Breast epithelium (tissue), 4 donors: Measurements from ENCODE around the gene MGAT5. TPM values are rescaled to one million over a fixed set of nuclear protein-coding genes. Genes with fewer than 3 reads are reported as not detected.

Experiments used
- DNase-seq, 2 donors: peaks; one replicate each; pipeline ENCODE4 v3.0.0-alpha.2; 2019; ENCODE audit warnings: low spot score in 2 of 2
- H3K27ac ChIP-seq, 2 donors: fragments of 200-600 bp; sonication (generic) in 1 of 2; one replicate each; pipeline ENCODE4 v1.5.1; 2016 to 2019; ENCODE audit warnings: mild to moderate bottlenecking in 1 of 2
- H3K27me3 ChIP-seq, 2 donors: fragments of 200-600 bp; sonication (generic) in 1 of 2; one replicate each; pipeline versions ENCODE4 v1.5.1 to v1.6.0; 2017 to 2019; ENCODE audit warnings: control low read depth in 1 of 2, mild to moderate bottlenecking in 1 of 2
- H3K36me3 ChIP-seq: fragments of 200-600 bp; one replicate; pipeline ENCODE4 v1.5.1; 2019
- H3K4me1 ChIP-seq, 2 donors: fragments of 200-600 bp; sonication (generic); one replicate each; pipeline ENCODE4 v1.5.1; 2016 to 2019; ENCODE audit warnings: control low read depth in 1 of 2
- H3K4me3 ChIP-seq, 3 donors: fragments of 200-600 bp; sonication (generic); 1 replicate in 2 of 3; 2 replicates in 1 of 3; pipeline ENCODE4 v1.5.1; 2016 to 2019; ENCODE audit warnings: mild to moderate bottlenecking in 3 of 3, moderate library complexity in 2 of 3
- H3K9me3 ChIP-seq, 2 donors: fragments of 200-600 bp; sonication (generic) in 1 of 2; one replicate each; pipeline ENCODE4 v1.5.1; 2016 to 2019; ENCODE audit warnings: control low read depth in 1 of 2
- POLR2A ChIP-seq: fragments of 450-650 bp; IDR thresholded peaks from one replicate; pipeline ENCODE4 v1.6.1; 2016; ENCODE audit warnings: antibody characterized with exemption, mild to moderate bottlenecking, moderate library complexity
- POLR2AphosphoS5 ChIP-seq, 3 donors: sonication (generic); formaldehyde crosslinking; IDR thresholded peaks; one replicate each; pipeline ENCODE4 v1.6.1; 2017; ENCODE audit warnings: antibody characterized with exemption in 3 of 3
- intact Hi-C: fragments of 100-400 bp; cut with DNase I; formaldehyde crosslinking; loops from one replicate; pipeline ENCODE4 v1.15.1; 2023; ENCODE audit warnings: low total_unique reads
- total RNA-seq, 3 donors: library from RNA; depleted of rRNA; stranded (reverse); fragments of >200 nt; gene quantifications; one replicate each; pipeline ENCODE4 v1.1.0, GENCODE V29; 2016
- TF ChIP-seq, protein P1 (sequence below), 3 donors: fragments of 450-650 bp; IDR thresholded peaks; one replicate each; pipeline ENCODE4 v1.5.1; 2016 to 2017; ENCODE audit warnings: antibody characterized with exemption in 3 of 3, mild to moderate bottlenecking in 3 of 3, moderate library complexity in 3 of 3

The MGAT5 gene
- total RNA-seq, 3 donors from 2014 or later: 30.5 to 42.6 (median 34.4) TPM

DNA sequence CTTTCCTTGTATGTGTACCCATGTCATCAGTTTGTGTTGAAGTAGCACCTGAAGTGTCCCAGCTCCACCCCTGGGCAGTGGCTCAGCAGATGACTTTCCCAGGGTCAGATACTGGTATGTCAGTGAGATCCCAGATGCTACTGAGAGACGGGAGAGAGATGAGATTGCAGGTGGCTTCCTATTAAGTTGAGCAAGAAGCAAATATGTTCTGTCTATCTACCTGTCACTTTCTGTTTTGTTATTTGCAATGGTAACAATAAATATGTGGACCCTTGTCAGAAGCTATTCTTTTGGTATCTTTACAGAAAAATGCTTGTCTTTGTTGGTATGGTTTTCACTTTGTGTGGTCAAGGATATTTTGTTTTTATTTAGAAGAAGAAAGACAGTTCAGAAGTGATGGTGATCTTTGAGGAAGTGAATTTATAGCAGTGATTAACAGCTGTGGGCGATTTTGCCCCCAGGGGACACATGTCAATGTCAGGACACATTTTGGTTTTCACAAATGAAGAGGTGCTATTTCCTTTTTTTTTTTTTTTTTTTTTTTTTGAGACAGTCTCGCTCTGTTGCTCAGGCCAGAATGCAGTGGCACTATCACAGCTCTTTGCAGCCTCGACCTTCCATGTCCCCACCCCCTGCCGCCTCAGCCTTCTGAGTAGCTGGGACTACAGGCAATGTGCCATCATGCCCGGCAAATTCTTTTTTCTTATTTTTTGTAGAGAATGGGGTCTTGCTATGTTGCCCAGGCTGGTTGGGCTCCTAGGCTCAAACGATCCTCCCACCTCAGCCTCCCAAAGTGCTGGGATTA is 21.4 kb downstream of the MGAT5 start:
- Histone ChIP-seq H3K9me3 (no peaks in the 10 kb centered on the region), H3K27ac (no peak overlapping the region), H3K27me3 (no peaks in the 10 kb centered on the region), H3K4me1 (no peaks in the 10 kb centered on the region), H3K4me3 (no peak overlapping the region), H3K36me3 (no peaks in the 10 kb centered on the region)
- TF ChIP-seq POLR2AphosphoS5 (IDR thresholded peaks at IDR 0.05) (no peak), POLR2A (no peak)
- TF ChIP-seq, protein P1, sequence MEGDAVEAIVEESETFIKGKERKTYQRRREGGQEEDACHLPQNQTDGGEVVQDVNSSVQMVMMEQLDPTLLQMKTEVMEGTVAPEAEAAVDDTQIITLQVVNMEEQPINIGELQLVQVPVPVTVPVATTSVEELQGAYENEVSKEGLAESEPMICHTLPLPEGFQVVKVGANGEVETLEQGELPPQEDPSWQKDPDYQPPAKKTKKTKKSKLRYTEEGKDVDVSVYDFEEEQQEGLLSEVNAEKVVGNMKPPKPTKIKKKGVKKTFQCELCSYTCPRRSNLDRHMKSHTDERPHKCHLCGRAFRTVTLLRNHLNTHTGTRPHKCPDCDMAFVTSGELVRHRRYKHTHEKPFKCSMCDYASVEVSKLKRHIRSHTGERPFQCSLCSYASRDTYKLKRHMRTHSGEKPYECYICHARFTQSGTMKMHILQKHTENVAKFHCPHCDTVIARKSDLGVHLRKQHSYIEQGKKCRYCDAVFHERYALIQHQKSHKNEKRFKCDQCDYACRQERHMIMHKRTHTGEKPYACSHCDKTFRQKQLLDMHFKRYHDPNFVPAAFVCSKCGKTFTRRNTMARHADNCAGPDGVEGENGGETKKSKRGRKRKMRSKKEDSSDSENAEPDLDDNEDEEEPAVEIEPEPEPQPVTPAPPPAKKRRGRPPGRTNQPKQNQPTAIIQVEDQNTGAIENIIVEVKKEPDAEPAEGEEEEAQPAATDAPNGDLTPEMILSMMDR (IDR thresholded peaks at IDR 0.05): no peak
- no peak for DNase-seq
- intact Hi-C loops: no loop called here

DNA sequence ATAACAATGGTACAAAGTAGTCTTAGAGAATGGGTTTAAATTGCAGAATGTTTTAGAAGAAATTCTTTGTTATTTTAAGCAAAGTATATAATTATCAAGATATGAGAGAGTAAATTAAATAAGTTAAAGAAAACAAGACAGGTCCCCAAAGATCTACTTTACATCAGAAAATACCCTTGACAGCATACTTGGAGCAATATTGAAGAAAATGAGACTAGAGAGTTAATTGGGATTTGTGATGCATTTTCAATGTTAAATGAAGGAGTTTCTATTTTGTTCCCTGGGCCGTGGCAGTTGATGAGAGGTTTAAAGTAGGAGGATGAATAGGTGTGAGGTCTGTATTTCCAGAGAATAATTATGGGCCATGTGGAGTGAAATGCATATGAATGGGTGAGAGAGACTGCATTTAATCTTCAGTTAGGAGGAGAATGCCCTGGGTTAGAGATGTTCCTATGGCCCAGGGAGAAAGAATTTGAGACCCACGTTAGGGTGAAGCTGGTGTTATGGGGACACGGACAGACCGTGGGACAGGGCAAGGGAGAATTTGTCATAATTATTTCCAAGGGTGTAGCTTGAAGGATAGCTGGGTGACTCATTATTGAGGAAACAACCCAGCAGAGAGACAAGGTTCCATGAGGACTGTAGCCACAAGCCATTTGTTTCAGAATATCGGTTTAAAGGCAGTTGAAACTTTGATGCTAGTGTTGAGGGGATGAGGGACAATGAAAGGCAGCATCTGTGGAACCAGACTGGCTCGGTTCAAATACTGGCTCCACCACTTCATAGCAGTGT is 22.7 kb downstream of the MGAT5 start:
- DNase-seq: no peak
- Histone ChIP-seq H3K4me1 (no peaks in the 10 kb centered on the region), H3K27me3 (no peaks in the 10 kb centered on the region), H3K9me3 (no peaks in the 10 kb centered on the region), H3K27ac (no peak overlapping the region), H3K36me3 (no peaks in the 10 kb centered on the region), H3K4me3 (no peak overlapping the region)
- intact Hi-C loops: no loop called here
- TF ChIP-seq POLR2AphosphoS5 (IDR thresholded peaks at IDR 0.05) (no peak), POLR2A (no peak)
- TF ChIP-seq, protein P1 (IDR thresholded peaks at IDR 0.05): no peak

DNA sequence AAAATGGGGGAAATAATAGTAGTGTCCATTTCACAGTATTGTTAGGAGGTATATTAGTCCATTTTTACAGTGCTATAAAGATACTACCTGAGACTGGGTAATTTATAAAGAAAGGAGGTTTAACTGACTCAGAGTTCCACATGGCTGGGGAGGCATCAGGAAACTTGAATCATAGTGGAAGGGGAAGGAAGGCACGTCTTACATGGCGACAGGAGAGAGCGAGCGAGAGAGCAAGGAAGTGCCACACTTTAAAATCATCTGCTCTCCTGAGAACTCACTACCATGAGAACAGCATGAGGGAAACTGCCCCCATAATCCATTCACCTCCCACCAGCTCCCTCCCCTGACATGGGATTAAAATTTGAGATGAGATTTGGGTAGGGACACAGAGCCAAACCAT is 23.4 kb downstream of the MGAT5 start:
- Histone ChIP-seq H3K4me3 (no peak overlapping the region), H3K27ac (no peak overlapping the region), H3K9me3 (no peaks in the 10 kb centered on the region), H3K4me1 (no peaks in the 10 kb centered on the region), H3K27me3 (no peaks in the 10 kb centered on the region), H3K36me3 (no peaks in the 10 kb centered on the region)
- TF ChIP-seq, protein P1 (IDR thresholded peaks at IDR 0.05): no peak
- no peak for TF ChIP-seq POLR2A
- TF ChIP-seq POLR2AphosphoS5 (IDR thresholded peaks at IDR 0.05): no peak
- no peak for DNase-seq
- intact Hi-C loops: no loop called here

DNA sequence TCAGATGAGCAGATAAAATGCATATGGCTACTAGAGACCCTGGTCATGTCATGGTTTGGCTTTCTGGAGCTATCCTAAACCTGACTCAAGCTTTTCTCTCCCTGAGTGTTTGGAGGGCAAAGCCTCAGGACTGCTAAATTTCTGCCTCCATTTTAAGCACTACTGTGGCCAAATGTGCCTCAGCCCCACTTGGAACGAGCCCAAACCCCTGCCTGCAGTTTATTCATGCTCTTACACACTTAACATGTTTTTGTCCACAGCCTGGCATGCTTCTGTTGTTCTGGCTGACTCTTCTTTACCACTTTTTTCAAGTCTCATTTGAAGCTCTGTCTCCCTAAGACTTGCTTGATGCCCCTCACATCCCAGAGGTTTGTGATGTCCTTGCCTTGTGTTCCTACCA is 24.7 kb downstream of the MGAT5 start:
- intact Hi-C loops: no loop called here
- H3K36me3 ChIP-seq: no peaks in the 10 kb centered on the region
- TF ChIP-seq POLR2A: no peak
- TF ChIP-seq, protein P1 (IDR thresholded peaks at IDR 0.05): no peak
- no peak for TF ChIP-seq POLR2AphosphoS5 (IDR thresholded peaks at IDR 0.05)
- no peak overlapping the region for H3K27ac ChIP-seq
- no peaks in the 10 kb centered on the region for H3K9me3 ChIP-seq
- no peak for DNase-seq
- no peaks in the 10 kb centered on the region for H3K4me1 ChIP-seq
- no peak overlapping the region for H3K4me3 ChIP-seq
- H3K27me3 ChIP-seq: no peaks in the 10 kb centered on the region

DNA sequence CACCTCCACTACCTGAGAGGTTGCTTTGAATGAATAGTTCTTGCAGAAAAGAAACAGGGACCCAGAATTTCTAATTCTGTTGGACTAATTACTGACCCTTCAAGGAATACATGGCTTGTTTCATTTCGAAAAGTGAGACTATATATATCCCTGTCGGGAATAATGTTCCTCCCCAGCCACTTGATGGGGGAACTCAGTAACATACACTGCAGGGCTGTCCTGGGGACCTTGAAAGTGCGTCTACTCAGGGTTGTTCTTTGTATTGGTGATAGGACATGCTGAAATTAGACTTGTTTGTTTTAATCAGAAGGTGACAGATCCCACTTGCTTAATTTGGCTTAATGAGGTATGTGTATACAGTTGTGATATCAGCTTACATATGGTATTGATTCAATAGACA is 25.5 kb downstream of the MGAT5 start:
- H3K9me3 ChIP-seq: no peaks in the 10 kb centered on the region
- H3K36me3 ChIP-seq: no peaks in the 10 kb centered on the region
- H3K27me3 ChIP-seq: no peaks in the 10 kb centered on the region
- no peak for DNase-seq
- intact Hi-C loops: no loop called here
- H3K4me1 ChIP-seq: no peaks in the 10 kb centered on the region
- no peak overlapping the region for H3K4me3 ChIP-seq
- no peak overlapping the region for H3K27ac ChIP-seq
- no peak for TF ChIP-seq POLR2A
- no peak for TF ChIP-seq POLR2AphosphoS5 (IDR thresholded peaks at IDR 0.05)
- TF ChIP-seq, protein P1 (IDR thresholded peaks at IDR 0.05): no peak
